Coronary artery (tissue), 2 donors: Measurements from ENCODE around the gene MEIS1.
A peak's percentile ranks its signal among the peaks of the same experiment; 100 is the strongest.

Source experiments
- DNase-seq: peaks from one replicate; pipeline ENCODE4 v3.0.0-alpha.2; 2017; ENCODE audit warnings: low spot score
- H3K27ac ChIP-seq, 2 donors: fragments of 200-600 bp; sonication (generic); one replicate each; pipeline ENCODE4 v1.5.1; 2016 to 2019
- H3K4me3 ChIP-seq: fragments of 200-600 bp; sonication (generic); 2 replicates; pipeline ENCODE4 v1.5.1; 2016; ENCODE audit warnings: mild to moderate bottlenecking, moderate library complexity
- TF ChIP-seq, protein P1 (sequence below): fragments of 200-600 bp; sonication (generic); IDR thresholded peaks from one replicate; pipeline ENCODE4 v1.5.1; 2019; ENCODE audit warnings: antibody characterized with exemption

Gene MEIS1

DNA sequence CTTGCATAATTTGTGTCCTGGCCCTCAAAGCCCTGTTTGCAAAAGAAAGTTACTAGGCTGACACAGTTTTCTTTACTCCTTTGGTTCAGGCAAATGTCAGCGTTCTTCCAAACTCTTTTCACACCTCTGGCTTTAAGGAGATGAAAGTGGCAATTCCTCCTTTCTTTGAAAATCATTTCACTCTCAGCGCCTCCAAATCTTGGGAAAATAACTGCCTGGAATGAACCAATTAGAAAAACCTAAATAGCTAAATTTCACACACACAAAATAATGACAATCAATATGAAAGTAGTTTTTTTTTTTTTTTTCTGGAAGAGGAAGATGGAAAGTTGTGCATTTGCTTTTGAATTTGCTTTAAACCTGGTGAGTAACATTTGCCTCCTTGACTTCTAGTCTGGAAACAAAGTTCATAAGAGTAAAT lies 1.7 kb downstream of the MEIS1 start:
- H3K4me3 ChIP-seq: peak overlapping the region; percentile 95
- DNase-seq: no peak
- H3K27ac ChIP-seq: peak overlapping the region; percentile 48 to 72
- TF ChIP-seq, protein P1, sequence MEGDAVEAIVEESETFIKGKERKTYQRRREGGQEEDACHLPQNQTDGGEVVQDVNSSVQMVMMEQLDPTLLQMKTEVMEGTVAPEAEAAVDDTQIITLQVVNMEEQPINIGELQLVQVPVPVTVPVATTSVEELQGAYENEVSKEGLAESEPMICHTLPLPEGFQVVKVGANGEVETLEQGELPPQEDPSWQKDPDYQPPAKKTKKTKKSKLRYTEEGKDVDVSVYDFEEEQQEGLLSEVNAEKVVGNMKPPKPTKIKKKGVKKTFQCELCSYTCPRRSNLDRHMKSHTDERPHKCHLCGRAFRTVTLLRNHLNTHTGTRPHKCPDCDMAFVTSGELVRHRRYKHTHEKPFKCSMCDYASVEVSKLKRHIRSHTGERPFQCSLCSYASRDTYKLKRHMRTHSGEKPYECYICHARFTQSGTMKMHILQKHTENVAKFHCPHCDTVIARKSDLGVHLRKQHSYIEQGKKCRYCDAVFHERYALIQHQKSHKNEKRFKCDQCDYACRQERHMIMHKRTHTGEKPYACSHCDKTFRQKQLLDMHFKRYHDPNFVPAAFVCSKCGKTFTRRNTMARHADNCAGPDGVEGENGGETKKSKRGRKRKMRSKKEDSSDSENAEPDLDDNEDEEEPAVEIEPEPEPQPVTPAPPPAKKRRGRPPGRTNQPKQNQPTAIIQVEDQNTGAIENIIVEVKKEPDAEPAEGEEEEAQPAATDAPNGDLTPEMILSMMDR: no peak

DNA sequence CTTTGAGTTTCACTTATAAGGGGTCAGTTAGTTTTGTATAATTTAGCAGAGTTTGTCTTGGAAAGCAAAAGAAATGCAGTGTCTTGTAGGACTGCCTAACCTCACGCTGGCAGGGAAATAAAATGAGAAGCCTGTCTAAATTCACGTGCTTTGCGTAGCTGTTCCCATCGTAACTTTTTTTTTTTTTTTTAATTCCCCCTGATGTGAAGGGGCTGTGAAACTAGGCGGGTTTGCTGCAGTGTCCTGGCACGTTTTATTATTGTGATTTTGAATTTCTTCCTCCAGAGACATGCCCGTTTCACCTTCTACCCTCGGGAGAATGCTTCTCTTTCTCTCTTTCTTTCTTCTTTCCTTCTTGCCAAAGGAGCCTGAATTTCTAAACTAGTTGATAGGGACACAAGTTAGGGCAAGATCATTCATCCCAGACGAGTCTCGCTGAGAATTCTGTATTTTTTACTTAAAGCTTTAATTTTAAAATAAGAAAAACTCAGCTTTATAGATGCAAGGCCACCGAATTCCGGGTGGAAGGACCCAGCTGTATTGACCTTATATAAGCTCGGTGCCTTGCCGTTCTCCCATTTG lies 2.3 kb downstream of the MEIS1 start:
- no peak for DNase-seq
- Histone ChIP-seq H3K27ac (peak overlapping the region; percentile 72 to 89), H3K4me3 (peak overlapping the region; percentile 95)
- TF ChIP-seq, protein P1: no peak

DNA sequence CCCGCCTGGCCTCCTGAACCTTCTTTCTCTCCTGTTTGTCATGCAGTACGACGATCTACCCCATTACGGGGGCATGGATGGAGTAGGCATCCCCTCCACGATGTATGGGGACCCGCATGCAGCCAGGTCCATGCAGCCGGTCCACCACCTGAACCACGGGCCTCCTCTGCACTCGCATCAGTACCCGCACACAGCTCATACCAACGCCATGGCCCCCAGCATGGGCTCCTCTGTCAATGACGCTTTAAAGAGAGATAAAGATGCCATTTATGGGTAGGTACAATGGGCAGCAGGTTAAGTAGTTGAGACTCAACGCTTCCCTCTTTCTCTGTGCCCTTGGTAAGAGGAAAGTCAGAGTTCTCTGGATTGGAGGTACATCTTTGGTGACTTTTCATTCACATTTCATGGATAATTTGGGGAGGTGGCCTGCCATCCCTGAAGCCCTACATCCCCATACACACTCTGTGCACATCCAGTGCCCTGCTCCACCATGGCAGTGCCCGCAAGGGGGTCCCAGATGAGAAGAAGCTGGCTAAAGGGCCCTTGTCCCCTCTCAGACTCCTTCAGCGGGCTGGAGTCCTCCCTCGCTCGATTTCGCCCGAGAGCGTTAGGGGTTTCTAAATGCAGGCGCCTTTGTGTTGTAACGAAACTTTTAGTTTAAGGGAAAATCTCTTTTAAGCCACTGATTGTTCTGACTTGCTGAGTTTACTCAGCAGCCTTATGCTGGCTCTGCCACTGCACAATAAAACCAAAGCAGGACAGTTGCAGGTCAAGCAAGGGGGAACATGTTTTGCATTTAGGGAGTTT lies 3.0 kb downstream of the MEIS1 start:
- TF ChIP-seq, protein P1: no peak
- H3K27ac ChIP-seq: peak overlapping the region; percentile 72 to 89
- peak overlapping the region; percentile 95 for H3K4me3 ChIP-seq
- DNase-seq: no peak

DNA sequence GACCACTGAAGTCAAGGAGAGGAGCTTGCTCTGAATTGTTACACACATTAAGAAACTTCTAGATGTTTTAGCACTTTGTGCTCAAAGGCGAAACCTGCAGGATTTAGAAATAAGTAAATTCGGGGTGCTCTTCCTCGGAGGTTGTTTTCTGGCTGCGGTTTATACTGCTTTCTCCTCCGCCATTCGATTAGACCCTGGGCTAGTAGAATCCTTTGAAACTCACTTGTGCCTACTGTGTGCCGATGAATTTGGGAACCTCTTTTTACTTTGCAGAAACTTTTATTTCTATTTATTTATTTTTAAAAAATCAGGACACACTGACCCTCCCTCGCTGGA lies 3.5 kb downstream of the MEIS1 start:
- Histone ChIP-seq H3K4me3 (peak overlapping the region; percentile 95), H3K27ac (peak overlapping the region; percentile 72 to 89)
- TF ChIP-seq, protein P1: no peak
- DNase-seq: no peak

DNA sequence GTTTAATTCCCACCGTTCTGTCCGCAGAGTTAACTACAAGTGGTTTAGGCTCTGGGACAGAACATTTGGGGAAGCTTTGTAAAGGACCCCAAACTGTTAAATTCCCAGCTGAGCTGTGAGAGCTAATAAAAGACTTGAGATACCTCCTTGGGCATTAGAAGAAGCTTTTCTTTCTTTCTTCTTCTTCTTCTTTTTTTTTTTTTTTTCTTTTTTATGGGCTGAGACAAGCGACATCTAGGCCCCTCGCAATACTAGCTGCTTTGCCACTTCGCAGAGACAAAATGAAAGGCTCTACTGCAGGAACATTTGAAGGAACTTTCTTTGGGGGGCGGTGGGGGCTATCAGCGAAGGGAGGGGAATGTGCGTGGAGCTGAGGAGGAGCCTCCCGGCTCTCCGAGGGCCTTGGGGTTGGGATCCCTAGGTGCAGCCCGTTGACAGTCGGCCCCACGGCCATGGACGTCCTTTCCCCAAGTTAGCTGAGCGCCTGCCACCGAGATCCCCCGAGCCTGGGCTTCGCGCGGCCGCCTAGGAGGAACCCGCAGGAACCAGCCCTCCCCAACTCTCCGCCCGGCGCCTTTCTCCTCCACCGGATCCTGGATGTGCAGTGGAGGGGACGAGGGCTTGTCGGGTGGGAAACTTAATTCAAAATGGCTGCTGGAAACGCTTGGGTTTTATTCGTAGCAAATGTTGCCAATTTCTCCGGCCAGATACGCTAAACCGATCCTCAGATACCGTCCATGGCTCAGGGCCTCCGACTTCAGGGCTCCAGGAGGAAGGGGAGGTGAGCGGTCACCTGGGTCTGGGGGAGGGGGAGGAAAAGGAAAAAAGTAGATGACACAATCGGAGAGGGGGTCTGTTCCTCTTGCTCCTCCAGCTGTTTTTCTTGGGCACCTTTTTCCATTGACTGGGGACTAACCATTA lies 4.2 kb downstream of the MEIS1 start:
- Histone ChIP-seq H3K27ac (peak overlapping the region; percentile 75 to 90), H3K4me3 (peak overlapping the region; percentile 95)
- DNase-seq: no peak
- TF ChIP-seq, protein P1: no peak

- Histone ChIP-seq H3K27ac (peak overlapping the region; percentile 75 to 90), H3K4me3 (peak overlapping the region; percentile 95)
- TF ChIP-seq, protein P1: no peak
- DNase-seq: no peak
These were observed 5.1 kb downstream of the MEIS1 start for GRCh38 chr2:66439812-66440542.
